Amniotic epithelial cell (primary cell): ENCODE results near the gene GATA6.

Experiments used
- DNase-seq: peaks from one replicate; pipeline ENCODE4 v3.0.0-alpha.2; 2010; ENCODE audit warnings: low read depth

Gene GATA6

GRCh38 chr18:22169011-22169888 lies at the start of gene GATA6:
GATA6 (plus strand) TSS chr18:22169589; CDS start chr18:22171145, 1,556 bp downstream.
- peak; percentile 98 for DNase-seq

GRCh38 chr18:22124970-22125369 lies 44.4 kb upstream of the GATA6 start:
- no peak for DNase-seq

GRCh38 chr18:22128954-22129353 lies 40.4 kb upstream of the GATA6 start:
- DNase-seq, result no peak

GRCh38 chr18:22129778-22130177 lies 39.6 kb upstream of the GATA6 start:
- DNase-seq, result no peak

GRCh38 chr18:22132258-22132657 lies 37.1 kb upstream of the GATA6 start:
- peak; percentile 78 for DNase-seq

GRCh38 chr18:22132763-22133162 lies 36.6 kb upstream of the GATA6 start:
- no peak for DNase-seq

- DNase-seq, result peak; percentile 71
Measured at GRCh38 chr18:22136395-22136794, 33.0 kb upstream of the GATA6 start.

- DNase-seq, result no peak
Measured at GRCh38 chr18:22141211-22141610, 28.2 kb upstream of the GATA6 start.

- DNase-seq, result no peak
Measured at GRCh38 chr18:22143347-22144340, 25.7 kb upstream of the GATA6 start.

- no peak for DNase-seq
Measured at GRCh38 chr18:22145160-22145559, 24.2 kb upstream of the GATA6 start.

- no peak for DNase-seq
Measured at GRCh38 chr18:22149710-22150109, 19.7 kb upstream of the GATA6 start.

GRCh38 chr18:22152093-22152492 lies 17.3 kb upstream of the GATA6 start:
- DNase-seq, result peak; percentile 23

GRCh38 chr18:22153428-22153827 lies 16.0 kb upstream of the GATA6 start:
- no peak for DNase-seq

- no peak for DNase-seq
Measured at GRCh38 chr18:22155584-22155983, 13.8 kb upstream of the GATA6 start.

- DNase-seq, result no peak
Measured at GRCh38 chr18:22159014-22159413, 10.4 kb upstream of the GATA6 start.

- no peak for DNase-seq
Measured at GRCh38 chr18:22161090-22161489, 8.3 kb upstream of the GATA6 start.

- DNase-seq, result no peak
Measured at GRCh38 chr18:22163416-22164161, 5.8 kb upstream of the GATA6 start.

- DNase-seq, result peak; percentile 69
Measured at GRCh38 chr18:22164337-22165048, 4.9 kb upstream of the GATA6 start.

- DNase-seq, result peak; percentile 19
Measured at GRCh38 chr18:22165049-22165602, 4.3 kb upstream of the GATA6 start.

- DNase-seq, result no peak
Measured at GRCh38 chr18:22165603-22166068, 3.8 kb upstream of the GATA6 start.
